GM21526 (cell line): ENCODE measurements around the gene TANC1.
"Not testable (repeated sequence)": the region's sequence is repeated elsewhere in the genome, so short reads cannot be mapped to it uniquely, and the experiment has no call there.

Experiments
- ATAC-seq: cut with Tn5 transposase; IDR thresholded peaks from one replicate; pipeline ENCODE4 v1.9.1; 2021; ENCODE audit warnings: moderate library complexity; ENCODE audit not compliant: unreplicated experiment, low FRiP score

Gene TANC1

GRCh38 chr2:159022019-159022418 lies 53.6 kb downstream of the TANC1 start:
- ATAC-seq = no peak

GRCh38 chr2:159026170-159026569 lies 57.7 kb downstream of the TANC1 start:
- no peak for ATAC-seq

- no peak for ATAC-seq
Observed at GRCh38 chr2:159028776-159029175, 60.3 kb downstream of the TANC1 start.

GRCh38 chr2:159029936-159030335 lies 61.5 kb downstream of the TANC1 start:
- ATAC-seq = no peak

GRCh38 chr2:159030674-159031380 lies 62.4 kb downstream of the TANC1 start:
- ATAC-seq = no peak

- no peak for ATAC-seq
Observed at GRCh38 chr2:159032146-159032545, 63.7 kb downstream of the TANC1 start.

- ATAC-seq = no peak
Observed at GRCh38 chr2:159032580-159032979, 64.1 kb downstream of the TANC1 start.

- ATAC-seq = no peak
Observed at GRCh38 chr2:159034713-159035112, 66.3 kb downstream of the TANC1 start.

- no peak for ATAC-seq
Observed at GRCh38 chr2:159035790-159036411, 67.5 kb downstream of the TANC1 start.

GRCh38 chr2:159036461-159036860 lies 68.0 kb downstream of the TANC1 start:
- not testable (repeated sequence) for ATAC-seq

GRCh38 chr2:159041328-159041727 lies 72.9 kb downstream of the TANC1 start:
- not testable (repeated sequence) for ATAC-seq

GRCh38 chr2:159042115-159042850 lies 73.8 kb downstream of the TANC1 start:
- no peak for ATAC-seq

GRCh38 chr2:159043710-159044109 lies 75.3 kb downstream of the TANC1 start:
- ATAC-seq = no peak

GRCh38 chr2:159044804-159045286 lies 76.4 kb downstream of the TANC1 start:
- no peak for ATAC-seq

- ATAC-seq = no peak
Observed at GRCh38 chr2:159045545-159046454, 77.4 kb downstream of the TANC1 start.

- no peak for ATAC-seq
Observed at GRCh38 chr2:159046966-159047365, 78.5 kb downstream of the TANC1 start.

- no peak for ATAC-seq
Observed at GRCh38 chr2:159050426-159050825, 82.0 kb downstream of the TANC1 start.

GRCh38 chr2:159051133-159051532 lies 82.7 kb downstream of the TANC1 start:
- ATAC-seq = no peak

- no peak for ATAC-seq
Observed at GRCh38 chr2:159051661-159052060, 83.2 kb downstream of the TANC1 start.

- ATAC-seq = no peak
Observed at GRCh38 chr2:159052157-159052601, 83.7 kb downstream of the TANC1 start.
